Hematopoietic multipotent progenitor cell treated with erythropoietin and hydrocortisone succinate and interleukin-3 and kit ligand, for 15 days (in vitro differentiated cells): Measurements from ENCODE around the gene PDE8B.

Source experiments
- DNase-seq: peaks from one replicate; pipeline ENCODE4 v3.0.0-alpha.2; 2015; ENCODE audit warnings: low spot score

PDE8B gene

GRCh38 chr5:77186652-77187370, 23.7 kb upstream of the PDE8B start:
- no peak for DNase-seq

- DNase-seq: no peak
These were observed 21.1 kb upstream of the PDE8B start for GRCh38 chr5:77189421-77189820.

- no peak for DNase-seq
These were observed 17.9 kb upstream of the PDE8B start for GRCh38 chr5:77192441-77193050.

GRCh38 chr5:77194762-77195161, 15.7 kb upstream of the PDE8B start:
- no peak for DNase-seq

- no peak for DNase-seq
These were observed 12.5 kb upstream of the PDE8B start for GRCh38 chr5:77197840-77198554.

GRCh38 chr5:77200663-77201062, 9.8 kb upstream of the PDE8B start:
- DNase-seq: no peak

GRCh38 chr5:77202145-77202544, 8.3 kb upstream of the PDE8B start:
- no peak for DNase-seq

GRCh38 chr5:77204967-77205366, 5.5 kb upstream of the PDE8B start:
- DNase-seq: no peak

- no peak for DNase-seq
These were observed 1.8 kb upstream of the PDE8B start for GRCh38 chr5:77208507-77209163.

GRCh38 chr5:77209495-77210090, 887 bp upstream of the PDE8B start:
- no peak for DNase-seq

GRCh38 chr5:77210964-77211690, 647 bp downstream of the PDE8B start:
- DNase-seq: no peak

GRCh38 chr5:77211691-77212047, 1.2 kb downstream of the PDE8B start:
- DNase-seq: no peak

GRCh38 chr5:77213601-77214000, 3.1 kb downstream of the PDE8B start:
- no peak for DNase-seq

- no peak for DNase-seq
These were observed 3.7 kb downstream of the PDE8B start for GRCh38 chr5:77214151-77214550.

- no peak for DNase-seq
These were observed 7.8 kb downstream of the PDE8B start for GRCh38 chr5:77218263-77218662.

GRCh38 chr5:77221115-77221514, 10.6 kb downstream of the PDE8B start:
- DNase-seq: no peak

GRCh38 chr5:77222722-77223121, 12.2 kb downstream of the PDE8B start:
- no peak for DNase-seq

GRCh38 chr5:77223653-77224052, 13.2 kb downstream of the PDE8B start:
- DNase-seq: no peak

GRCh38 chr5:77224672-77225355, 14.3 kb downstream of the PDE8B start:
- DNase-seq: no peak

- DNase-seq: no peak
These were observed 15.1 kb downstream of the PDE8B start for GRCh38 chr5:77225531-77225930.

GRCh38 chr5:77229887-77230286, 19.4 kb downstream of the PDE8B start:
- no peak for DNase-seq
